Activated T-cell treated with anti-CD3 and anti-CD28 coated beads, Interleukin-2, amount 50 U/mL, for 24 hours (primary cell): ENCODE results near the gene HNRNPDL.
"Not testable (repeated sequence)": the region's sequence is repeated elsewhere in the genome, so short reads cannot be mapped to it uniquely, and the experiment has no call there.

Experiments
- DNase-seq: peaks from one replicate; pipeline ENCODE4 v3.0.0-alpha.2; 2020
- H3K27ac Mint-ChIP-seq: 2 replicates; pipeline ENCODE4 v1.8.0; 2020; ENCODE audit warnings: mild to moderate bottlenecking, mixed read lengths
- H3K27me3 Mint-ChIP-seq: 2 replicates; pipeline ENCODE4 v1.8.0; 2020; ENCODE audit warnings: mixed read lengths
- H3K36me3 Mint-ChIP-seq: 2 replicates; pipeline ENCODE4 v1.8.0; 2020; ENCODE audit warnings: low read depth, mixed read lengths
- H3K4me1 Mint-ChIP-seq: 2 replicates; pipeline ENCODE4 v1.8.0; 2020; ENCODE audit warnings: low read depth, mixed read lengths
- H3K4me3 Mint-ChIP-seq: 2 replicates; pipeline ENCODE4 v1.8.0; 2020; ENCODE audit warnings: mild to moderate bottlenecking, moderate library complexity, mixed read lengths
- H3K9me3 Mint-ChIP-seq: 2 replicates; pipeline ENCODE4 v1.8.0; 2020; ENCODE audit warnings: mixed read lengths

Gene HNRNPDL

DNA sequence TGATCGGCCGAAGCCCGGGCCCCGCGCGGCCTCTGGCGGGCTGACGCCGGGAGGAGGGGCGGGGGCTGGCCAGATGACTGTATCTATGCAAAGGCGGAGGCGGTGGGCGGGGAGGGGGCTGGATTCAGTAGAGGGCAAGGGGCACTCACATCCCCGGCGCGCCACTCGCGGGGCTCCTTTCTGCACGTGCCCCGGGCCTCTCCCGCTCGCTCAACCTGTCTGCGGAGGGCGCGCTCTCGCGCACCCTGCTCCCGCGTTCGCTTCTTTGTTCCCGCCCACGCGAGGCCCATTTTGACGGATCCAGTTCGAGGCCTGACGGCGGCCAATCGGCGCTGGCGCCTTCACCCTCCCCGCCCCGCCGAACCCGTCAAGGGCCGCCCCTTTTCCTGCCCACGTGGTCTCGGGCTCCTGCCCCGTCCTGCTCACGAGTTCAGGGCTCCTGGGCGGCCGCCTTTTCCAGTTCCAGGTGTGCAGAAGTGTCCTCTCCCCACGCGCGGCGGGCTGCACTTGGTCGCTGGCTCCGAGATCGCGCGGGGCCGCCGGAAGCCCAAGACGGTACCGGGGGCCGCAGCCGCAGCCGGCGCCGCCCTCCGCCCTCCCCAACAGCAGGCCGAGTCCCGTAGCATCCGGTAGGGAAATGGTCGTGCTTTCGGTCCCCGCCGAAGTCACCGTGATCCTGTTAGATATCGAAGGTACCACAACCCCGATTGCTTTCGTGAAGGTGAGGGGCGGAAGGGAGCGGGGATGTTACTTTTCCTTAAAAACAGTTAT, at the start of gene HNRNPDL, which contains the start of gene ENOPH1:
Gene HNRNPDL, minus strand, starts transcription at position 270 of the 771 bp plus-strand sequence. CDS start 772 bp downstream, outside the sequence.
Gene ENOPH1, plus strand, starts transcription at position 398 of the 771 bp plus-strand sequence. Its CDS starts 240 bp downstream, at position 638.
- Mint-ChIP-seq H3K27ac (peak within 1 kb of the TSS; percentile 100), H3K27me3 (no peaks in the 10 kb centered on the region), H3K9me3 (no peaks in the 10 kb centered on the region), H3K36me3 (peaks cover 88% of the 10 kb centered on the region), H3K4me1 (peaks cover 59% of the 10 kb centered on the region), H3K4me3 (peak within 1 kb of the TSS; percentile 100)
- DNase-seq, result peak; percentile 99

DNA sequence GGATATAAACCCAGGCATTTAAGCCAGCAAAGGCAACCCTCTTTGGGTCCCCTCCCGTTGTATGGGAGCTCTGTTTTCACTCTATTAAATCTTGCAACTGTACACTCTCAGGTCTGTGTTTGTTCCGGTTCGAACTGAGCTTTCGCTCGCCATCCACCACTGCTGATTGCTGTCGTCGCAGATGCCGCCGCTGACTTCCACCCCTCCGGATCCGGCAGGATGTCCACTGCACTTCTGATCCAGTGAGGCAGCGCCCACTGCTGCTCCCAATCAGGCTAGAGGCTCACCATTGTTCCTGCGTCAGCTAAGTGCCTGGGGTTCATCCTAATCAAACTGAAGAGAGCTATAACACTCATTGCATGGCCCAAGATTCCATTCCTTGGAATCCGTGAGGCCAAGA, 49.3 kb upstream of the HNRNPDL start:
- no peaks in the 10 kb centered on the region for H3K9me3 Mint-ChIP-seq
- no peak for DNase-seq
- H3K4me1 Mint-ChIP-seq, result no peaks in the 10 kb centered on the region
- H3K36me3 Mint-ChIP-seq, result peaks cover 46% of the 10 kb centered on the region
- H3K27ac Mint-ChIP-seq, result no peak overlapping the region
- no peaks in the 10 kb centered on the region for H3K27me3 Mint-ChIP-seq
- H3K4me3 Mint-ChIP-seq, result no peak overlapping the region

DNA sequence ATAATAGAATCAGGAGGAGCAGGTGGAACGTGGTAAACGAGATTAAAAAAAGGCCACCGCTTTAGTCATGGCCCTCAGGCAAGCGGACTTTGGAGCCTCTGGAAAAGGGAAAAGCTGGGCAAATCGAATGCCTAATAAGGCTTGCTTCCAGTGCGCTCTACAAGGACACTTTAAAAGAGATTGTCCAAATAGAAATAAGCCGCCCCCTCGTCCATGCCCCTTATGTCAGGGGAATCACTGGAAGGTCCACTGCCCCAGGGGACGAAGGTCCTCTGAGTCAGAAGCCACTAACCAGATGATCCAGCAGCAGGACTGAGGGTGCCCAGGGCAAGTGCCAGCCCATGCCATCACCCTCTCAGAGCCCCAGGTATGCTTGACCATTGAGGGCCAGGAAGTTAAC, 47.2 kb upstream of the HNRNPDL start:
- DNase-seq, H3K4me3 Mint-ChIP-seq, H3K27ac Mint-ChIP-seq, H3K4me1 Mint-ChIP-seq, H3K27me3 Mint-ChIP-seq, H3K9me3 Mint-ChIP-seq: not testable (repeated sequence)
- H3K36me3 Mint-ChIP-seq, result peaks cover 49% of the 10 kb centered on the region

DNA sequence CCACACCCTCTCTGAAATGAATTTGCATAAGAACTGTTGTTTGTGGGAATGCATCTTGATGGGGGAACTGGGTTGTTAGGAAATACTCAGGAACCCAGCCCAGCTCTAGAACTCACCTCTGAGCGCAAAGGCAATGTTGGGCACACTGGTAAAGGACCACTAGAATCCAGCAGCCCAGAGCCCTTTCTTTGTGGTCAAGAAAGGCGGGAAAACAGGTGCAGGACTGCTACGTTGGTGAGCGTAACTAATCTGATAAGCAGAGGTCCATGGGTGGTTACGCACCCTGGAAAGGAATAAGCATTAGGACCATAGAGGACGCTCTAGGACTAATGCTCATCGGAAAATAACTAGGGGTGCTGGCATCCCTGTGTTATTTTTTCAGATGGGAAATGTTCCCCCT, 45.7 kb upstream of the HNRNPDL start:
- DNase-seq, H3K27ac Mint-ChIP-seq, H3K9me3 Mint-ChIP-seq, H3K4me3 Mint-ChIP-seq, H3K27me3 Mint-ChIP-seq, H3K4me1 Mint-ChIP-seq: not testable (repeated sequence)
- H3K36me3 Mint-ChIP-seq, result peaks cover 39% of the 10 kb centered on the region

DNA sequence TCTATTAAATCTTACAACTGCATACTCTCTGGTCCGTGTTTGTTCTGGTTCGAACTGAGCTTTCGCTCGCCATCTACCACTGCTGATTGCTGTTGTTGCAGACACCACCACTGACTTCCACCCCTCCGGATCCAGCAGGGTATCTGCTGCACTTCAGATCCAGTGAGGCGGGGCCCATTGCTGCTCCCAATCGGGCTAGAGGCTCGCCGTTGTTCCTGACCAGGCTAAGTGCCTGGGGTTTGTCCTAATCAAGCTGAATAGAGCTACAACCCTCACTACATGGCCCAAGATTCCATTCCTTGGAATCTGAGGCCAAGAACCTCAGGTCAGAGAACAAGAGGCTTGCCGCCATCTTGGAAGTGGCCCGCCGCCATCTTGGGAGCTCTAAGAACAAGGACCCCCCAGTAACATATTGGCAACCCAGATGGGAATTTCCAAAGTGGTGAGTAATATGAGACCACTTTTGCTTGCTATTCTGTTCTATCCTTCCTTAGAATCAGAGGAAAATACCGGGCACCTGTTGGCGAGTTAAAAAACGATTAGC, 43.4 kb upstream of the HNRNPDL start:
- Mint-ChIP-seq H3K9me3 (no peaks in the 10 kb centered on the region), H3K27me3 (no peaks in the 10 kb centered on the region), H3K4me1 (no peaks in the 10 kb centered on the region), H3K36me3 (peaks cover 35% of the 10 kb centered on the region), H3K27ac (no peak overlapping the region), H3K4me3 (no peak overlapping the region)
- no peak for DNase-seq

DNA sequence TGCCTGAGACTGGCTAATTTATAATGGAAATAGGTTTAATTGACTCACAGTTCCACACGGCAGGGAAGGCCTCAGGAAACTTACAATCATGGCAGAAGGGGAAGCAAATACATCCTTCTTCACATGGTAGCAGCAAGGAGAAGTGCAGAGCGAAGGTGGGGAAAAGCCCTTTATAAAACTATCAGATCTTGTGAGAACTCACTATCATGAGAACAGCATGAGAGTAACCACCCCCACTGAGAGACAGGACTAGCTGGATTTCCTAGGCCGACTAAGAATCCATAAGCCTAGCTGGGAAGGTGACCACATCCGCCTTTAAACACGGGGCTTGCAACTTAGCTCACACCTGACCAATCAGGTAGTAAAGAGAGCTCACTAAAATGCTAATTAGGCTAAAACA, 42.8 kb upstream of the HNRNPDL start:
- H3K27me3 Mint-ChIP-seq, H3K27ac Mint-ChIP-seq, DNase-seq, H3K9me3 Mint-ChIP-seq, H3K4me1 Mint-ChIP-seq, H3K4me3 Mint-ChIP-seq: not testable (repeated sequence)
- peaks cover 40% of the 10 kb centered on the region for H3K36me3 Mint-ChIP-seq

DNA sequence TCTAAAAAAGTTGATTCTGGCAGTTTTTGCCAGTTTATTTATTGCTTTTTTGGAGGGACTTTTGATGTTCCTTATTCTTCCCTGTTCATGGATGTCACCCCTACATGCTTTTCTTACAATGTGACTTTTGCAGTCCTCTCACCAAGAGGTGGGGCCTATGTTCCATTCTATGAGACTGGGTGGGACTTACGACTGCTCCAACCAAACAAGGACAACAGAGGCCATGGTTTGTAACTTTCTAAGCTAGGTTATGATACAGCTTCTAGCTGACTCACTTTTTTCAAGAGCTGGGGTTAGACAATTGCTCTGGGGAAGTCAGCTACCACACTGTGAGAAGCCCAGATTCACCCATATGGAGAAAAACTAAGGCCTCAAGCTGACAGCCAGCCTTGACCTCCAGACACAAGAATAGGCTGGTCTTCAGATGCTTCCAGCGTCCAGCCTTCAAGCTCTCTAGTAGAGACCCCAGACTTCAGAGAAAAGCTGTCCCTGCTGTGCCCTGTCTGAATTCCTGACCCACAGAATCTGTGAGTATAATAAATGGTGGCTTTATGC, 39.6 kb upstream of the HNRNPDL start:
- Mint-ChIP-seq H3K4me3 (no peak overlapping the region), H3K9me3 (no peaks in the 10 kb centered on the region), H3K27ac (no peak overlapping the region), H3K36me3 (peaks cover 64% of the 10 kb centered on the region), H3K27me3 (no peaks in the 10 kb centered on the region), H3K4me1 (no peaks in the 10 kb centered on the region)
- no peak for DNase-seq

DNA sequence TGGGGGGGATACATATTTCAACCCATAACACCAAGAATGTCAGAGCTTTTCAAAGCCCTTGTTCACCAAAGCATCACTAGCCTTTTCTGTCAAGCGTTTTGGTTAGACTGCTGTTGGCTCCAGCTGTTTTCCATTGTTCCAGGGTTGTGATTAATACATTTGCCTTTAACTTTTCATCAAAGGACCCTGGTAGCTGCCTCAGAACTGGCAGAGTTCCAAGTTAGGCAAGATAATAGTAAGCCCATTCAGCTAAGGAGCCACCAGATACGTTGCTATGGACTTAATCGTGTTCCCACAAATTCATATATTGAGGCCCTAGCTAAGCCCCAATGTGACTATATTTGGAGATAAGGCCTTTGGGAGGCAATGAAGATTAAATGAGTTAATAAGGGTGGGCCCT, 37.2 kb upstream of the HNRNPDL start:
- no peak overlapping the region for H3K4me3 Mint-ChIP-seq
- no peak for DNase-seq
- H3K9me3 Mint-ChIP-seq, result no peaks in the 10 kb centered on the region

DNA sequence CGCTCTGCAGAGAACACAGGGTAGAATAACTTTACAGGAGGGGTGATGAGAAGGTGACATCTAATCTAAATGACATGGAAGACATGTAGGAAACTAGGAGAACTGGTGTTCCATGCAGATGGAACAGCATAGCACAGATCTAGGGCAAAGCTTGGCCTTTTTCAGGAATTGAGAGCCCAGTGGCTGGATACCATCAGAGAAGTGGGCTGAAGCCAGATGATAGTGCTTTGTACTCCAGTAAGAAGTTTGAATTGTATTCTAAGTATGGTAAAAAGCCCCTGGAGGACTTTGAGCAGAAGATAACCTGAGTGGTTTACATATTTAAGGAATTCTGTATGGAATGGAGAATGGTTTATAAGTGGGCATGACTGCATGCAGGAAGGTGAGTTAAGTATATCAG, 33.0 kb upstream of the HNRNPDL start:
- no peak for DNase-seq
- H3K36me3 Mint-ChIP-seq, result peaks cover 86% of the 10 kb centered on the region
- no peak overlapping the region for H3K4me3 Mint-ChIP-seq
- H3K27ac Mint-ChIP-seq, result no peak overlapping the region
- H3K27me3 Mint-ChIP-seq, result no peaks in the 10 kb centered on the region
- H3K9me3 Mint-ChIP-seq, result no peaks in the 10 kb centered on the region
- H3K4me1 Mint-ChIP-seq, result peaks cover 7% of the 10 kb centered on the region

More for the DNA sequence above, 37.2 kb upstream of the HNRNPDL start:
- H3K27me3 Mint-ChIP-seq, result no peaks in the 10 kb centered on the region
- no peaks in the 10 kb centered on the region for H3K4me1 Mint-ChIP-seq
- H3K27ac Mint-ChIP-seq, result no peak overlapping the region
- peaks cover 71% of the 10 kb centered on the region for H3K36me3 Mint-ChIP-seq

DNA sequence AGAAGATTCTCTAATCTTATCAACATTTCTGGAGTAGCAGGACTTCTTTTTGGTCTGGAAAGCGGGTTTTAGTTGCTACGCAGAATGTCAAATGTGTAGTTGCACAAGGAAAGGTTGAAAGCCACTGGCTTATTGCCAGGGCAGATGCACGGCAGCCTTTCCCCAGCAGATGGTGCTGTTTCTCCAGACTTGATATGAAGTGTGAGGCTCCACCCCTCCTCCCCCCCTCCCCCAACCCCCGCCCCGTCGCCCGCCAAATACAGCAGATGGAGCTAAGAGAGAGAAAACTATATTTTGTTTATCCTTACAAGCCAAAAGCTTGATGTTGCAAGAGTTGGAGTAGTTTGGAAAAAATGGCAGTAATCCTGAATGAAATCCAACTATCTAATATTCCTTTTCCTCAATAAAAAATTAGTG, 32.2 kb upstream of the HNRNPDL start:
- Mint-ChIP-seq H3K9me3 (no peaks in the 10 kb centered on the region), H3K36me3 (peaks cover 86% of the 10 kb centered on the region), H3K4me1 (peaks cover 10% of the 10 kb centered on the region), H3K4me3 (no peak overlapping the region), H3K27ac (no peak overlapping the region), H3K27me3 (no peaks in the 10 kb centered on the region)
- peak; percentile 87 for DNase-seq

DNA sequence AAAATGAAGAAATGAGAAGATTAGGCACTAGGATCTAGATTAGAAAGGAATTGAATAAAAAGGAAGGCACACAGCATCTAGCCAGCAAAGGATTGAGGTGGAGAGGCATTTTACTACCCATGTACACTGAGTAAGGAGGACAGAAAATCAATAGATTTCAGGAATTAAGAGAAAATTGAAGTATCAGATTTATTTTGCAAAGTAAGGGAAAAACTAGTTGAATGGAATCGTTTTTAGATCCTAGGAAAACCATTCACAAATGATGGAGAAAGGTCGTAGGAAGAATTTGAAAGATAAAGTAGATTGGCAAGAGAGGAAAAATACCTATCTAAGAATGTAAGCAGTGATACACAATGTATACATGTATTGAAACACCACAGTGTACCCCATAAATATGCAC, 31.4 kb upstream of the HNRNPDL start:
- Mint-ChIP-seq H3K4me1 (peaks cover 10% of the 10 kb centered on the region), H3K36me3 (peaks cover 87% of the 10 kb centered on the region), H3K27ac (peak overlapping the region; percentile 51), H3K9me3 (no peaks in the 10 kb centered on the region), H3K27me3 (no peaks in the 10 kb centered on the region), H3K4me3 (no peak overlapping the region)
- DNase-seq, result no peak

DNA sequence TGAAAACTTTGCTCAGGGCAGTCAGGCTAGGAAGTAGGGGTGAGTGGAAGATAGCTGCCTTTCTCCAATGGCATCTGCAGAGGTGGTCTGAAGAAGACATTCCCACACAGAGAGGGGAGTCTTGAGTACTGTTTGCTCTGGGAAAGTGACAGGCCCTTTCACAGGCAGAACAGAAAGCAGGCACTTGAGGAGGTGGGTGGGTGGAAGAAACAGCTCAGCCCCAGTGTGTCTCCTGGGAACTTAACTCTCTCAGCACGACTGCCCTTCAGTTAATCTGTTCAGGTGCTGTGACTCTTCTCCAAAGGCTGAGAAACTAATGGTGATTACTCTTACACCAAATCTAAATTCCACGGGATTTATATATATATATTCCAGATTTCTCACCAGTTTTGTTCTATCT, 28.5 kb upstream of the HNRNPDL start:
- no peaks in the 10 kb centered on the region for H3K27me3 Mint-ChIP-seq
- peak overlapping the region; percentile 58 for H3K27ac Mint-ChIP-seq
- DNase-seq, result no peak
- no peak overlapping the region for H3K4me3 Mint-ChIP-seq
- no peaks in the 10 kb centered on the region for H3K9me3 Mint-ChIP-seq
- peaks cover 93% of the 10 kb centered on the region for H3K36me3 Mint-ChIP-seq
- peaks cover 10% of the 10 kb centered on the region for H3K4me1 Mint-ChIP-seq

DNA sequence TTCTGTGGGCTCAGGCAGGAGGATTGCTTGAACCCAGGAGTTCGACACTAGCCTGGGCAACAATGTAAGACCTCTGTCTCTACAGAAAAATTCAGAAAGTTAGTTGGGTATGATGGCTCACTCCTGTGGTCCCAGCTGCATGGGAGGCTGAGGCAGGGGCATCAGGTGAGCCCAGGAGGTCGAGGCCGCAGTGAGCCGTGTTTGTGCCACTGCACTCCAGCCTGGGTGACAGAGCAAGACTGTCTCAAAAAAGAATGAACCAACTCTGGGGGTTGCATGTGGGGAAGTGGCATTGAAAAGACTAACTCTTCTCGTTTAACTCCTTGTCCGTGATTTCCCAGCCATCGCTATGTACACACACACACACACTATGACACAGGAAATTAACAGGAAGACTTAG, 27.0 kb upstream of the HNRNPDL start:
- Mint-ChIP-seq H3K36me3 (peaks cover 91% of the 10 kb centered on the region), H3K4me1 (peaks cover 9% of the 10 kb centered on the region)

DNA sequence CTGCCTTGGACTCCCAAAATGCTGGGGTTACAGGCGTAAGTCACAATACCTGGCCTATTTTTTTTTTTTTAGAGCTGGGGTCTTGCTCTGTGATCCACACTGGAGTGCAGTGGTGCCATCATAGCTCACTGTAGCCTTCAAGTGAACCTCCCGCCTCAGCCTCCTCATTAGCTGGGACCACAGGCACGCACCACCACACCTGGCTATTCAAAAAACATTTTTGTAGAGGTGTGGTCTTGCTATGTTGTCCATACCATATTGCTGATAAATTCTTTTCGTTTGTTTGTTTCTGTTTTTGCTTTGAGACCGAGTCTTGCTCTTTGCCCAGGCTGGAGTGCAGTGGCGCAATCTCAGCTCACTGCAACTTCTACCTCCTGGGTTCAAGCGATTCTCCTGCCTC, 21.8 kb upstream of the HNRNPDL start:
- H3K27ac Mint-ChIP-seq, result peak overlapping the region; percentile 50
- H3K36me3 Mint-ChIP-seq, result peaks cover 86% of the 10 kb centered on the region
- peaks cover 15% of the 10 kb centered on the region for H3K4me1 Mint-ChIP-seq
- H3K9me3 Mint-ChIP-seq, result no peaks in the 10 kb centered on the region
- H3K27me3 Mint-ChIP-seq, result no peaks in the 10 kb centered on the region
- DNase-seq, result no peak
- no peak overlapping the region for H3K4me3 Mint-ChIP-seq

More for the DNA sequence above, 27.0 kb upstream of the HNRNPDL start:
- Mint-ChIP-seq H3K27ac (peak overlapping the region; percentile 66), H3K27me3 (no peaks in the 10 kb centered on the region), H3K4me3 (no peak overlapping the region), H3K9me3 (no peaks in the 10 kb centered on the region)
- no peak for DNase-seq
